ENCODE measurements around the gene PIH1D1. TPM values are rescaled to one million over a fixed set of nuclear protein-coding genes. Genes with fewer than 3 reads are reported as not detected.

The PIH1D1 gene
- total and polyA plus RNA-seq, 8 donors = 58.9 to 193 (median 87.5) TPM

- no peak for TF ChIP-seq CTCF (IDR thresholded peaks at IDR 0.05)
- TF ChIP-seq EP300 (IDR thresholded peaks at IDR 0.05) = no peak
- no peak for TF ChIP-seq POLR2A (IDR thresholded peaks at IDR 0.05)
- TF ChIP-seq POLR2AphosphoS5 (IDR thresholded peaks at IDR 0.05) = no peak
- intact Hi-C loops (cut with DNase I; ENCODE audit: low total_unique reads) = no loop called here
- Histone ChIP-seq H3K36me3 (peaks cover 0 to 49% (median 37%) of the 10 kb centered on the region in 4 donors), H3K9me3 (no peaks in the 10 kb centered on the region), H3K27me3 (no peaks in the 10 kb centered on the region), H3K27ac (peak overlapping the region; percentile 19 to 74 (median 69)), H3K4me3 (no peak overlapping the region), H3K4me1 (peaks cover 6 to 42% (median 31%) of the 10 kb centered on the region in 4 donors)
- 67 to 84% (median 73%) methylated on average over 19 to 25 of the region's 25 CpGs for WGBS, 5 donors
- peak; percentile 40 to 71 for DNase-seq
Observed at GRCh38 chr19:49469828-49470614, 18.4 kb upstream of the PIH1D1 start.

- H3K4me1 ChIP-seq = peaks cover 6 to 33% (median 22%) of the 10 kb centered on the region in 4 donors
- no peak overlapping the region for H3K4me3 ChIP-seq
- WGBS, 5 donors = 49 to 59% (median 52%) methylated on average over 15 of the region's 15 CpGs
- TF ChIP-seq EP300 (IDR thresholded peaks at IDR 0.05) (no peak), POLR2AphosphoS5 (IDR thresholded peaks at IDR 0.05) (peak in 2 of 3 donors; percentile 14 to 42)
- no peaks in the 10 kb centered on the region for H3K27me3 ChIP-seq
- H3K36me3 ChIP-seq = peaks cover 10 to 60% (median 48%) of the 10 kb centered on the region in 4 donors
- intact Hi-C loops (cut with DNase I; ENCODE audit: low total_unique reads) = no loop called here
- DNase-seq = peak; percentile 56 to 94
- H3K9me3 ChIP-seq = no peaks in the 10 kb centered on the region
- peak overlapping the region; percentile 1 to 74 (median 69) for H3K27ac ChIP-seq
Observed at GRCh38 chr19:49468746-49469447, 17.3 kb upstream of the PIH1D1 start.

GRCh38 chr19:49468199-49468598 is 16.6 kb upstream of the PIH1D1 start:
- intact Hi-C loops (cut with DNase I; ENCODE audit: low total_unique reads) = no loop called here

GRCh38 chr19:49465371-49465770 is 13.8 kb upstream of the PIH1D1 start:
- Histone ChIP-seq H3K9me3 (no peaks in the 10 kb centered on the region), H3K27ac (no peak overlapping the region), H3K4me1 (peaks cover 0 to 21% (median 10%) of the 10 kb centered on the region in 4 donors), H3K36me3 (peaks cover 10 to 80% (median 69%) of the 10 kb centered on the region in 4 donors), H3K27me3 (no peaks in the 10 kb centered on the region), H3K4me3 (no peak overlapping the region)
- no peak for TF ChIP-seq CTCF (IDR thresholded peaks at IDR 0.05)
- TF ChIP-seq POLR2AphosphoS5 (IDR thresholded peaks at IDR 0.05) = no peak
- TF ChIP-seq POLR2A (IDR thresholded peaks at IDR 0.05) = no peak
- no peak for TF ChIP-seq EP300 (IDR thresholded peaks at IDR 0.05)
- intact Hi-C loops (cut with DNase I; ENCODE audit: low total_unique reads) = no loop called here
- DNase-seq = no peak
- WGBS, 5 donors = 88 to 100% (median 92%) methylated on average over 2 to 3 of the region's 3 CpGs

More at GRCh38 chr19:49468199-49468598, 16.6 kb upstream of the PIH1D1 start:
- DNase-seq = peak in 1 of 2 donors; percentile 46
- no peak for TF ChIP-seq POLR2AphosphoS5 (IDR thresholded peaks at IDR 0.05)
- TF ChIP-seq POLR2A (IDR thresholded peaks at IDR 0.05) = no peak
- no peak for TF ChIP-seq CTCF (IDR thresholded peaks at IDR 0.05)
- no peak for TF ChIP-seq EP300 (IDR thresholded peaks at IDR 0.05)
- H3K9me3 ChIP-seq = no peaks in the 10 kb centered on the region
- H3K27me3 ChIP-seq = no peaks in the 10 kb centered on the region
- peak overlapping the region; percentile 1 to 74 (median 69) for H3K27ac ChIP-seq
- peaks cover 10 to 64% (median 51%) of the 10 kb centered on the region in 4 donors for H3K36me3 ChIP-seq
- H3K4me1 ChIP-seq = peaks cover 0 to 26% (median 15%) of the 10 kb centered on the region in 4 donors
- H3K4me3 ChIP-seq = no peak overlapping the region
- 76 to 87% (median 86%) methylated on average over 10 to 19 of the region's 19 CpGs for WGBS, 5 donors
